ENCODE results near the gene RIOK2. TPM values are rescaled to one million over a fixed set of nuclear protein-coding genes. Genes with fewer than 3 reads are reported as not detected.

Gene RIOK2
- total and polyA plus RNA-seq, 8 donors = 19.2 to 54.1 (median 42.9) TPM

DNA sequence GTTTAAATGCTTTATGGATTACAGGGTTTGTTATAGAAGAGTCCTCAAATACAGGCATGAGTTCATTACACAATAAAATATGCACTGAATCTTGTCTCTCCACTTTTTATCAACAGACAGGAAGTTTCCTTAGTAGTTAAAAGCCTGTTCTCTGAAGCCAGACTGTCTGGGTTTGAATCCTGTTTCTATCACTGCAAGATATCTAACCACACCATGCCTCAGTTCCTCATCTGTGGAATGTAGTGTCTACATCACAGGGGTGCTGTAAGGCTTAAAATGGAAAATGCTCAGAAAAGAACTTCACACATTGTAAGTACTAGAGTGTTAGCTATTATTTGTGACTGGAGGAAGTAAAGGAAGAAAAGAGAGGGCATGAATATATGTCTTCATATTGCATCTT lies 49.9 kb downstream of the RIOK2 start:
- no peaks in the 10 kb centered on the region for H3K27me3 ChIP-seq
- H3K4me3 ChIP-seq = no peak overlapping the region
- ATAC-seq (no peak), DNase-seq (no peak)
- no peaks in the 10 kb centered on the region for H3K36me3 ChIP-seq
- no peak overlapping the region for H3K27ac ChIP-seq
- H3K4me1 ChIP-seq = no peaks in the 10 kb centered on the region
- intact Hi-C loops (cut with DNase I) = no loop called here
- H3K9me3 ChIP-seq = no peaks in the 10 kb centered on the region
- TF ChIP-seq, protein P1, sequence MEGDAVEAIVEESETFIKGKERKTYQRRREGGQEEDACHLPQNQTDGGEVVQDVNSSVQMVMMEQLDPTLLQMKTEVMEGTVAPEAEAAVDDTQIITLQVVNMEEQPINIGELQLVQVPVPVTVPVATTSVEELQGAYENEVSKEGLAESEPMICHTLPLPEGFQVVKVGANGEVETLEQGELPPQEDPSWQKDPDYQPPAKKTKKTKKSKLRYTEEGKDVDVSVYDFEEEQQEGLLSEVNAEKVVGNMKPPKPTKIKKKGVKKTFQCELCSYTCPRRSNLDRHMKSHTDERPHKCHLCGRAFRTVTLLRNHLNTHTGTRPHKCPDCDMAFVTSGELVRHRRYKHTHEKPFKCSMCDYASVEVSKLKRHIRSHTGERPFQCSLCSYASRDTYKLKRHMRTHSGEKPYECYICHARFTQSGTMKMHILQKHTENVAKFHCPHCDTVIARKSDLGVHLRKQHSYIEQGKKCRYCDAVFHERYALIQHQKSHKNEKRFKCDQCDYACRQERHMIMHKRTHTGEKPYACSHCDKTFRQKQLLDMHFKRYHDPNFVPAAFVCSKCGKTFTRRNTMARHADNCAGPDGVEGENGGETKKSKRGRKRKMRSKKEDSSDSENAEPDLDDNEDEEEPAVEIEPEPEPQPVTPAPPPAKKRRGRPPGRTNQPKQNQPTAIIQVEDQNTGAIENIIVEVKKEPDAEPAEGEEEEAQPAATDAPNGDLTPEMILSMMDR (IDR thresholded peaks at IDR 0.05) = no peak

- DNase-seq (no peak), ATAC-seq (no peak)
- intact Hi-C loops (cut with DNase I) = no loop called here
- no peaks in the 10 kb centered on the region for H3K27me3 ChIP-seq
- H3K9me3 ChIP-seq = no peaks in the 10 kb centered on the region
- H3K36me3 ChIP-seq = no peaks in the 10 kb centered on the region
- TF ChIP-seq, protein P1 (IDR thresholded peaks at IDR 0.05) = no peak
- no peak overlapping the region for H3K4me3 ChIP-seq
- no peak overlapping the region for H3K27ac ChIP-seq
- no peaks in the 10 kb centered on the region for H3K4me1 ChIP-seq
Observed at GRCh38 chr5:97131921-97132320, 51.1 kb downstream of the RIOK2 start.

DNA sequence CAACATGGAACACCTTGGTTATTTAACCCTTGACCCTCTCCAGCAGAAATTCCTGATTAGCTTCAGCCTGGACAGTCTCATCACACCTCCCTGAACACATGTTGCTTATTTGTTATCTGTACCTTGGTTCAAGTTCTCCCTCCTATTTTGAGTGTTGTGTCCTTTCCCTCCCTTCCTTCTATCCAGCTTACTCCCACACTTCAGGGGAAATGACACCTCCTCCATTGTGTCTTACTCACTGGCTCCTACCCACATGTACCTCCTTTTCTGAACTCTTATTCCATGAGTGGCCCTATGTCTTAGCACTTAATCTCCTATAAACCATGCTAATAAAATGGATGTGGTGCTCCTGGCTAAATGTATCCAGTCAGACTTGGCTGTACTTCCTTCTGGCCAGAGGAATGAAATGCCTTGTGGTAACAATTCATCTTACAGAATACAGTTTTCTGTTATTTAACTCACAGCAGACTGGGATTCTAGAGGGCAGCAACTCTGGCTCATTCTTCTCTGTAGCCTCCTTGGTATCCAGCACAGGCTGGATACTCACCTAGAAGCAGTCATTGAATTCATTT lies 51.8 kb downstream of the RIOK2 start:
- H3K27me3 ChIP-seq = no peaks in the 10 kb centered on the region
- H3K4me1 ChIP-seq = no peaks in the 10 kb centered on the region
- H3K27ac ChIP-seq = no peak overlapping the region
- TF ChIP-seq, protein P1 (IDR thresholded peaks at IDR 0.05) = no peak
- intact Hi-C loops (cut with DNase I) = no loop called here
- ATAC-seq (no peak), DNase-seq (no peak)
- H3K9me3 ChIP-seq = no peaks in the 10 kb centered on the region
- no peaks in the 10 kb centered on the region for H3K36me3 ChIP-seq
- H3K4me3 ChIP-seq = no peak overlapping the region

DNA sequence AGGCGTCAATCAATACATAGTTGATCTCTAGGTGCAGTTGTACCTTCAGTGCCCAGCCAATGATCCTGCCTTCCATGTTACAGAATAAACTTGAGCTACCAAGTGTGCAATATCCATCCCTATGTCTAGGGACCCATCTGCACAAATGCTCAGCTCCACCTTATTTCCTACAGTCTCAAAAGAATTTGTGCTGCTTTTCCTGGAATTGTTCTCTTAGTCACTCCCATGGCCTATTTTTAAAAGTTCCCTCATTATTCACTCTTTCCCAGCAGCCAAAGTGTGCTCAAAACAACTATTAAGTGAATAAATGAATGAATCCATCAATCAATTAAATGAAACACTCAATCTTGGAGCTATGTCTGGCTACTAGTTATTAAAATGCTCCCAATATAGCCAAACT lies 55.3 kb downstream of the RIOK2 start:
- H3K27ac ChIP-seq = no peak overlapping the region
- intact Hi-C loops (cut with DNase I) = no loop called here
- no peak for DNase-seq
- TF ChIP-seq, protein P1 (IDR thresholded peaks at IDR 0.05) = no peak
- no peak overlapping the region for H3K4me3 ChIP-seq
- no peaks in the 10 kb centered on the region for H3K36me3 ChIP-seq
- ATAC-seq = no peak
- no peaks in the 10 kb centered on the region for H3K27me3 ChIP-seq
- no peaks in the 10 kb centered on the region for H3K4me1 ChIP-seq
- H3K9me3 ChIP-seq = no peaks in the 10 kb centered on the region

DNA sequence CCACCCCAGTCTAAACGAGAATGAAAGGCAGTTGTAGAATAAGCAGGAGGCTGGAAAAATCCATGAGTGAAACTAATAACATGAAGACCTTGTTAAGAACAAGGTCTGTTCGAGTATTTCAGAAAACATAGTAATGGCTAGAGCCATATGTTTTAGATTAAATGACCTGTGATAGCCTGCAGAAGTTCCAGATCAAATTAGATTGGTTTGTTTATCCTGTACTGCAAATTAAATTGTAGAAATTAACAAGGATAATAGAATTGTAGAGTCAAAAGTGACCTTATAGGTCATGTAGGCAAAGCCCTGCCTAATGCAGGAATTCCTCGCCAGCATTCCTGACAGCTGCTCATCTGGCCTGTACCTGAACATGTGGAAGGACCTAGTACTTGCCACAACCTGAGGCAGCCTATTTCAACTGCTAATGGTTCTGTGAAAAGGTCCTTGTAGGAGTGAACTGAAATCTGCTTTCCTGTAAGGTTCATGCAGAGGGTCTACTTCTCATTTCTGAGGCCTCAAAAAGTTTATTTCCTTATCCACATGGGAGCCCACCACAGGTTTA lies 57.8 kb downstream of the RIOK2 start:
- TF ChIP-seq, protein P1 (IDR thresholded peaks at IDR 0.05) = no peak
- ATAC-seq (no peak), DNase-seq (no peak)
- Histone ChIP-seq H3K9me3 (no peaks in the 10 kb centered on the region), H3K27me3 (no peaks in the 10 kb centered on the region), H3K4me3 (no peak overlapping the region), H3K27ac (no peak overlapping the region), H3K4me1 (no peaks in the 10 kb centered on the region), H3K36me3 (no peaks in the 10 kb centered on the region)
- intact Hi-C loops (cut with DNase I) = no loop called here

Measured in left lung (tissue), 10 donors.